ENCODE measurements around the gene LGALS1. TPM values are rescaled to one million over a fixed set of nuclear protein-coding genes. Genes with fewer than 3 reads are reported as not detected.
"Not testable (repeated sequence)": the region's sequence is repeated elsewhere in the genome, so short reads cannot be mapped to it uniquely, and the experiment has no call there.

The LGALS1 gene
- total RNA-seq, 1 experiment from 2014 or later: 3,537 TPM

DNA sequence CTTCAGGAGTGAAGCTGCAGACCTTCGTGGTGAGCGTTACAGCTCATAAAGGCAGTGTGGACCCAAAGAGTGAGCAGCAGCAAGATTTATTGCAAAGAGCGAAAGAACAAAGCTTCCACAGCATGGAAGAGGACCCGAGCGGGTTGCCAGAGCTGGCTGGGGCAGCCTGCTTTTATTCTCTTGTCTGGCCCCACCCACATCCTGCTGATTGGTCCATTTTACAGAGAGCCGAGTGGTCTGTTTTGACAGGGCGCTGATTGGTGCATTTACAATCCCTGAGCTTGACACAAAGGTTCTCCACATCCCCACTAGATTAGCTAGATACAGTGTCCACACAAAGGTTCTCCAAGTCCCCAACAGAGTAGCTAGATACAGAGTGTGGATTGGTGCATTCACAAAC, 41.8 kb downstream of the LGALS1 start:
- not testable (repeated sequence) for DNase-seq (ENCODE audit: low spot score)

DNA sequence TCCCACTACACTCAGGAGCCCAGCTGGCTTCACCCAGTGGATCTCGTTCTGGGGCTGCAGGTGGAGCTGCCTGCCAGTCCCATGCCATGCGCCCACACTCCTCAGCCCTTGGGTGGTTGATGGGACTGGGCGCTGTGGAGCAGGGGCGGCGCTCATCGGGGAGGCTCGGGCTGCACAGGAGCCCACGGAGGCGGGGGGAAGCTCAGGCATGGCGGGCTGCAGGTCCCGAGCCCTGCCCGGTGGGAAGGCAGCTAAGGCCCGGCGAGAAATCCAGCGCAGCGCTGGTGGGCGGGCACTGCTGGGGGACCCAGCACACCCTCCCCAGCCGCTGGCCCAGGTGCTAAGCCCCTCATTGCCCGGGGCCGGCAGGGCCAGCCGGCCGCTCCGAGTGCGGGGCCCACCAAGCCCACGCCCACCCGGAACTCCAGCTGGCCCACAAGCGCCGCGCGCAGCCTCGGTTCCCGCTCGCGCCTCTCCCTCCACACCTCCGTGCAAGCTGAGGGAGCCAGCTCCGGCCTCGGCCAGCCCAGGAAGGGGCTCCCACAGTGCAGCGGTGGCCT, 42.4 kb downstream of the LGALS1 start:
- DNase-seq (ENCODE audit: low spot score): not testable (repeated sequence)

DNA sequence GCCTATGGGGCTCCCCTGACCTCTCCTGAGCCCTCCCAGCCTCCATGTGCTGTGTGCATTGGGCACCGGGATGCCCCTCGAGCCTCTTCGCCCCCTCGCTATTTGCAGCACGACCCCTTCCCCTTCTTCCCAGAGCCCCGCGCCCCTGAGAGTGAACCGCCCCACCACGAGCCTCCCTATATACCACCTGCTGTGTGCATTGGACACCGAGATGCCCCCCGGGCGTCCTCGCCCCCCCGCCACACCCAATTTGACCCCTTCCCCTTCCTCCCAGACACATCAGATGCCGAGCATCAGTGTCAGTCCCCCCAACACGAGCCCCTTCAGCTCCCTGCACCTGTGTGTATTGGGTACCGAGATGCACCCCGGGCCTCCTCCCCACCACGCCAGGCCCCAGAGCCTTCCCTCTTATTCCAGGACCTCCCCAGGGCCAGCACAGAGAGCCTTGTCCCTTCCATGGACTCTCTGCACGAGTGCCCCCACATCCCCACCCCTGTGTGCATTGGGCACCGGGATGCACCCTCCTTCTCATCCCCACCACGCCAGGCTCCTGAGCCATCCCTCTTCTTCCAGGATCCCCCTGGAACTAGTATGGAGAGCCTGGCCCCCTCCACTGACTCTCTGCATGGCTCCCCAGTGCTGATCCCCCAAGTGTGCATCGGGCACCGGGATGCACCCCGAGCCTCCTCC, 50.3 kb downstream of the LGALS1 start:
- DNase-seq (ENCODE audit: low spot score): no peak

DNA sequence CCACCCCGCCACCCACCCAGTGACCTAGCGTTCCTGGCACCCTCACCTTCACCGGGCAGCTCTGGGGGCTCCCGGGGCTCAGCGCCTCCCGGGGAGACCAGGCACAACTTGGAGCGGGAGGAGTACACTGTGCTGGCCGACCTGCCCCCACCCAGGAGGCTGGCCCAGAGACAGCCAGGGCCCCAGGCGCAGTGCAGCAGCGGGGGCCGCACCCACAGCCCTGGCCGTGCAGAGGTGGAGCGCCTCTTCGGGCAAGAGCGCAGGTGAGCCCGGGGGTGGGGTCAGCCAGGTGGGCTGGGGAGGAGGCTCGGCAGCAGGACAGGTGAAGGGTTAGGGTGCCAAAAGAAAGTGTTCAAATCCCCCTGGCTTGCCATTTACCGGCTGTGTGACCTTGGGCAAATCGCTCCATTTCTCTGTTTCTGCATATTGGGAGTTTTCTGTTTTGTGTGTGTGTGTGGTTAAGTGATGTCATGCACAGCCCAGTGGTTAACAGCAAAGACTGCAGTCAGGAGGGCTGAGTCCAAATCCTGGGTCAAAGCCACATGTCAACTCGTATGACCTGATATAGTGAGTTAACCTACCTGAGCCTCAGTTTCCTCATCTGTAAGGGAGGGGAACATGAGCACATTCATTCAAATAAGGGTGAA, 50.9 kb downstream of the LGALS1 start:
- no peak for DNase-seq (ENCODE audit: low spot score)

DNA sequence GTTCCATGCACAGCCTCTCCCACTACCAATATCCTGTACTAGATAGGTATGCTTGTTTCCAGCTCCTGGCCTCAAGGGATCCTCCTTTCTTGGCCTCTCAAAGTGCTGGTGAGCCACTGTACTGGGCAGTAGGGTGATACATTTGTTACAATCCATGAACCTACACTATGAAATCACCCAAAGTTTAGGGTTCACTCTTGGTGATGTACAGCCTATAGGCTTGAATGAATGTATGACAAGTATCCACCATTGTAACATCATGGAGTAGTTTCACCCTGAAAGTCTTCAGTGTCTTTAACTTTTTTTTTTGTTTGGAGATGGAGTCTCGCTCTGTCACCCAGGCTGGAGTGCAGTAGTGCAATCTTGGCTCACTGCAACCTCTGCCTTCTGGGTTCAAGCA, 53.2 kb downstream of the LGALS1 start:
- no peak for DNase-seq (ENCODE audit: low spot score)

Other genes with a start within 250 kb of the LGALS1 start
- 0.93 and 1.1 TPM in 2 replicates for gene ELFN2, start 248.2 kb upstream of the LGALS1 start, total RNA-seq (2014; rRNA removed; shearing (Covaris generic))
- 0.86 and 0.95 TPM in 2 replicates for gene MFNG, start 189.3 kb upstream of the LGALS1 start, total RNA-seq (2014; rRNA removed; shearing (Covaris generic))
- gene CARD10, start 156.2 kb upstream of the LGALS1 start, total RNA-seq (2014; rRNA removed; shearing (Covaris generic)): 20.4 and 41.0 TPM in 2 replicates
- gene CDC42EP1, start 115.2 kb upstream of the LGALS1 start, total RNA-seq (2014; rRNA removed; shearing (Covaris generic)): 18.2 and 23.0 TPM in 2 replicates
- not detected in 2 replicates for gene LGALS2, start 95.5 kb upstream of the LGALS1 start, total RNA-seq (2014; rRNA removed; shearing (Covaris generic))
- 18.6 and 24.0 TPM in 2 replicates for gene GGA1, start 66.8 kb upstream of the LGALS1 start, total RNA-seq (2014; rRNA removed; shearing (Covaris generic))
- gene SH3BP1, start 36.0 kb upstream of the LGALS1 start, total RNA-seq (2014; rRNA removed; shearing (Covaris generic)): 0.07 TPM in 1 of 2 replicates, not detected in the other
- gene PDXP, start 16.9 kb upstream of the LGALS1 start, total RNA-seq (2014; rRNA removed; shearing (Covaris generic)): 10.8 and 11.7 TPM in 2 replicates
- 24.2 and 56.1 TPM in 2 replicates for gene NOL12, start 10.7 kb downstream of the LGALS1 start, total RNA-seq (2014; rRNA removed; shearing (Covaris generic))
- gene TRIOBP, start 21.4 kb downstream of the LGALS1 start, total RNA-seq (2014; rRNA removed; shearing (Covaris generic)): 41.4 and 43.4 TPM in 2 replicates
- gene GCAT, start 132.3 kb downstream of the LGALS1 start, total RNA-seq (2014; rRNA removed; shearing (Covaris generic)): 8.8 and 11.4 TPM in 2 replicates
- not detected in 2 replicates for gene GALR3, start 147.7 kb downstream of the LGALS1 start, total RNA-seq (2014; rRNA removed; shearing (Covaris generic))
- 22.4 and 30.5 TPM in 2 replicates for gene ANKRD54, start 168.7 kb downstream of the LGALS1 start, total RNA-seq (2014; rRNA removed; shearing (Covaris generic))
- gene EIF3L, start 173.8 kb downstream of the LGALS1 start, total RNA-seq (2014; rRNA removed; shearing (Covaris generic)): 161 and 170 TPM in 2 replicates
- gene MICALL1, start 230.7 kb downstream of the LGALS1 start, total RNA-seq (2014; rRNA removed; shearing (Covaris generic)): 40.3 and 45.6 TPM in 2 replicates

All from A172 (cell line).